PC-9 (cell line): ENCODE data around the gene ATXN1. TPM values are rescaled to one million over a fixed set of nuclear protein-coding genes. Genes with fewer than 3 reads are reported as not detected.

Source experiments
- BruUV-seq: library from RNA; stranded (reverse); fragments of 400-500 nt; replicated peaks from 2 replicates; lab custom pipeline; 2021; lab: Mats Ljungman, UMichigan
- CTCF ChIA-PET: fragments of 300-600 bp; sonication (Branson Sonifier 250); formaldehyde crosslinking; loops from one replicate; lab custom pipeline; 2022; ENCODE audit warnings: antibody characterized with exemption; lab: Charles Lee
- POLR2A ChIA-PET: fragments of 300-600 bp; sonication (Branson Sonifier 250); formaldehyde crosslinking; loops from one replicate; lab custom pipeline; 2022; ENCODE audit warnings: antibody characterized with exemption; ENCODE audit not compliant: unreplicated experiment; lab: Charles Lee
- DNase-seq, 2 experiments: peaks; one replicate each; pipeline versions ENCODE4 v3.0.0 to v3.0.0-alpha.2; 2015 to 2022; ENCODE audit warnings: mixed read lengths in 1 of 2
- H2AFZ ChIP-seq: fragments of 200-600 bp; sonication (generic); 2 replicates; pipeline ENCODE4 v1.8.1; 2017; ENCODE audit warnings: antibody characterized with exemption
- H3F3A ChIP-seq: fragments of 200-600 bp; sonication (generic); 2 replicates; pipeline ENCODE4 v1.8.1; 2017; ENCODE audit warnings: antibody characterized with exemption, mild to moderate bottlenecking, low read depth; ENCODE audit not compliant: insufficient read depth
- H3K27ac ChIP-seq: fragments of 200-600 bp; sonication (generic); 2 replicates; pipeline ENCODE4 v1.6.1; 2016; ENCODE audit warnings: mixed run types
- H3K27me3 ChIP-seq: fragments of 200-600 bp; sonication (generic); 2 replicates; pipeline ENCODE4 v1.6.1; 2016; ENCODE audit warnings: low read depth, mixed run types; ENCODE audit not compliant: insufficient read depth
- H3K36me3 ChIP-seq: fragments of 200-600 bp; sonication (generic); 2 replicates; pipeline ENCODE4 v1.6.1; 2016; ENCODE audit warnings: low read depth, mixed run types
- H3K4me1 ChIP-seq: fragments of 200-600 bp; sonication (generic); replicated peaks from 2 replicates; pipeline ENCODE4 v1.6.1; 2016; ENCODE audit warnings: mixed run types; ENCODE audit not compliant: insufficient read depth
- H3K4me2 ChIP-seq: fragments of 200-600 bp; sonication (generic); 2 replicates; pipeline ENCODE4 v1.6.1; 2017; ENCODE audit warnings: mixed run types
- H3K4me3 ChIP-seq: fragments of 200-600 bp; sonication (generic); 2 replicates; pipeline ENCODE4 v1.6.1; 2016; ENCODE audit warnings: mixed run types
- H3K79me2 ChIP-seq: fragments of 200-600 bp; sonication (generic); 2 replicates; pipeline ENCODE4 v1.6.1; 2017; ENCODE audit warnings: low read depth, mixed run types
- H3K9me2 ChIP-seq: fragments of 200-600 bp; sonication (generic); 2 replicates; pipeline ENCODE4 v1.8.1; 2017; ENCODE audit warnings: mild to moderate bottlenecking; ENCODE audit not compliant: insufficient read depth
- H3K9me3 ChIP-seq: fragments of 200-600 bp; sonication (generic); 2 replicates; pipeline ENCODE4 v1.8.1; 2016; ENCODE audit warnings: low read depth; ENCODE audit not compliant: insufficient read depth
- H4K20me1 ChIP-seq: fragments of 200-600 bp; sonication (generic); 2 replicates; pipeline ENCODE4 v1.8.1; 2017; ENCODE audit not compliant: insufficient read depth
- CTCF ChIP-seq: fragments of 200-600 bp; sonication (generic); conservative IDR thresholded peaks from 2 replicates; pipeline ENCODE4 v1.6.1; 2017; ENCODE audit warnings: mixed run types, antibody characterized with exemption, mild to moderate bottlenecking, moderate library complexity
- EZH2 ChIP-seq: fragments of 200-600 bp; sonication (generic); IDR thresholded peaks from 2 replicates; pipeline ENCODE4 v1.8.0; 2017; ENCODE audit warnings: antibody characterized with exemption, low read depth
- intact Hi-C: fragments of 100-400 bp; cut with micrococcal nuclease; formaldehyde crosslinking; loops from one replicate; pipeline ENCODE4 v1.10.0; 2022; ENCODE audit not compliant: unreplicated experiment
- total RNA-seq: library from RNA; stranded (reverse); gene quantifications from 2 replicates; pipeline ENCODE4 v1.2.3, GENCODE V29; 2021

The ATXN1 gene
- total RNA-seq, 1 experiment from 2014 or later, result 42.7 TPM

- CTCF ChIA-PET, result no interaction called here
Observed at GRCh38 chr6:16533210-16533609, 228.1 kb downstream of the ATXN1 start.

GRCh38 chr6:16527691-16528090 lies 233.6 kb downstream of the ATXN1 start:
- no peaks in the 10 kb centered on the region for H4K20me1 ChIP-seq
- TF ChIP-seq EZH2 (no peak), CTCF (no peak)
- ChIA-PET CTCF (no interaction called here), POLR2A (no interaction called here)
- H3K4me1 ChIP-seq, result no peaks in the 10 kb centered on the region
- H3K4me2 ChIP-seq, result no peak overlapping the region
- no peak overlapping the region for H3K27ac ChIP-seq
- H3K36me3 ChIP-seq, result no peaks in the 10 kb centered on the region
- no peaks in the 10 kb centered on the region for H3K79me2 ChIP-seq
- H3K27me3 ChIP-seq, result no peaks in the 10 kb centered on the region
- BruUV-seq, result no TSS peak
- no peak overlapping the region for H3K4me3 ChIP-seq
- no peaks in the 10 kb centered on the region for H3K9me2 ChIP-seq
- no peaks in the 10 kb centered on the region for H3F3A ChIP-seq
- H2AFZ ChIP-seq, result no peak overlapping the region
- H3K9me3 ChIP-seq, result no peaks in the 10 kb centered on the region
- intact Hi-C loops, result no loop called here
- no peak for DNase-seq

More at GRCh38 chr6:16533210-16533609, 228.1 kb downstream of the ATXN1 start:
- Histone ChIP-seq H3K79me2 (no peaks in the 10 kb centered on the region), H3K9me2 (no peaks in the 10 kb centered on the region), H3F3A (no peaks in the 10 kb centered on the region; the same call in 1 of the 2 replicates), H2AFZ (no peak overlapping the region), H3K27me3 (no peaks in the 10 kb centered on the region), H3K4me1 (no peaks in the 10 kb centered on the region), H3K36me3 (no peaks in the 10 kb centered on the region), H3K4me2 (no peak overlapping the region), H3K4me3 (no peak overlapping the region), H3K27ac (peak overlapping the region; percentile 38; the same call in 1 of the 2 replicates), H3K9me3 (no peaks in the 10 kb centered on the region), H4K20me1 (no peaks in the 10 kb centered on the region)
- no peak for TF ChIP-seq CTCF
- TF ChIP-seq EZH2, result no peak
- intact Hi-C loops, result no loop called here
- DNase-seq, result no peak
- POLR2A ChIA-PET, result interaction anchor here (0.6 kb wide), 1 partner anchor 171 kb away, joined by 5 read pairs; no protein-coding TSS in a partner anchor
- BruUV-seq, result no TSS peak

- H3K79me2 ChIP-seq, result no peaks in the 10 kb centered on the region
- no peaks in the 10 kb centered on the region for H3K9me2 ChIP-seq
- no peak overlapping the region for H2AFZ ChIP-seq
- ChIA-PET POLR2A (no interaction called here), CTCF (no interaction called here)
- H3K27me3 ChIP-seq, result no peaks in the 10 kb centered on the region
- no peak overlapping the region for H3K27ac ChIP-seq
- H3K4me2 ChIP-seq, result no peak overlapping the region
- intact Hi-C loops, result no loop called here
- DNase-seq, result no peak
- no peaks in the 10 kb centered on the region for H4K20me1 ChIP-seq
- no peaks in the 10 kb centered on the region for H3K36me3 ChIP-seq
- H3K9me3 ChIP-seq, result no peaks in the 10 kb centered on the region
- H3F3A ChIP-seq, result no peaks in the 10 kb centered on the region
- no peak for TF ChIP-seq CTCF
- TF ChIP-seq EZH2, result no peak
- H3K4me3 ChIP-seq, result no peak overlapping the region
- BruUV-seq, result no TSS peak
- H3K4me1 ChIP-seq, result no peaks in the 10 kb centered on the region
Observed at GRCh38 chr6:16524380-16524707, 236.9 kb downstream of the ATXN1 start.
